Kidney (tissue), 14 donors: ENCODE measurements around the gene P2RY4. TPM values are rescaled to one million over a fixed set of nuclear protein-coding genes. Genes with fewer than 3 reads are reported as not detected.
"Not testable (repeated sequence)": the region's sequence is repeated elsewhere in the genome, so short reads cannot be mapped to it uniquely, and the experiment has no call there.

Experiments
- DNase-seq, 5 donors: peaks; one replicate each; pipeline ENCODE4 v3.0.0-alpha.2; 2013 to 2020
- FAIRE-seq: peaks from 2 replicates; lab custom pipeline; 2012; peaks lifted over from hg19 to GRCh38; lab: Jason Lieb, UNC
- H3K27ac ChIP-seq, 2 donors: one replicate each; pipeline ENCODE4 v1.7.0; 2013; ENCODE audit warnings: low read depth in 2 of 2, low read length in 2 of 2, inconsistent platforms in 1 of 2
- H3K27me3 ChIP-seq: one replicate; pipeline ENCODE4 v1.7.1; 2013; ENCODE audit warnings: low read length, inconsistent platforms; ENCODE audit not compliant: control insufficient read depth, insufficient read depth
- H3K36me3 ChIP-seq, 3 donors: one replicate each; pipeline versions ENCODE4 v1.7.0 to v1.7.1; 2013; ENCODE audit warnings: low read length in 3 of 3, control low read depth in 1 of 3, inconsistent platforms in 1 of 3; ENCODE audit not compliant: insufficient read depth in 3 of 3, control insufficient read depth in 2 of 3
- H3K4me1 ChIP-seq, 3 donors: one replicate each; pipeline versions ENCODE4 v1.7.0 to v1.7.1; 2013; ENCODE audit warnings: low read length in 3 of 3, inconsistent platforms in 1 of 3, low read depth in 1 of 3; ENCODE audit not compliant: control insufficient read depth in 2 of 3, insufficient read depth in 2 of 3
- H3K4me3 ChIP-seq, 3 donors: one replicate each; pipeline versions ENCODE4 v1.7.0 to v1.8.1; 2013; ENCODE audit warnings: low read length in 3 of 3, control low read depth in 1 of 3, inconsistent platforms in 1 of 3
- H3K9ac ChIP-seq, 3 donors: one replicate each; pipeline versions ENCODE4 v1.7.0 to v1.7.1; 2013; ENCODE audit warnings: low read length in 3 of 3, control low read depth in 1 of 3, inconsistent platforms in 1 of 3
- H3K9me3 ChIP-seq, 3 donors: one replicate each; pipeline versions ENCODE4 v1.7.0 to v1.7.1; 2013; ENCODE audit warnings: low read length in 3 of 3, control low read depth in 1 of 3, inconsistent platforms in 1 of 3; ENCODE audit not compliant: control insufficient read depth in 2 of 3, insufficient read depth in 1 of 3
- CTCF ChIP-seq: IDR thresholded peaks from 3 replicates; pipeline ENCODE4 v1.5.1; 2012; ENCODE audit warnings: mild to moderate bottlenecking, moderate library complexity, borderline replicate concordance; ENCODE audit not compliant: insufficient read depth; ENCODE audit errors: extremely low read depth
- intact Hi-C: fragments of 100-400 bp; cut with DNase I; formaldehyde crosslinking; loops from one replicate; pipeline ENCODE4 v1.11.1; 2022
- polyA plus RNA-seq: library from polyadenylated mRNA; stranded (reverse); fragments of 350-450 nt; fragmentation: Illumina TruSeq; extraction: RNeasy Lipid Tissue Mini Kit (QIAGEN cat#74804); gene quantifications from one replicate; pipeline ENCODE4 v1.2.3, GENCODE V29; 2014; ENCODE audit warnings: low read depth, low replicate concordance; ENCODE audit not compliant: insufficient read depth
- total RNA-seq: library from RNA; stranded (reverse); fragmentation: NEBNext Ultra II Directional; extraction: Animal tissue kit (Norgen Biotek cat#: 25700); gene quantifications from one replicate; pipeline ENCODE4 v1.2.1, GENCODE V29; 2021
- donor health status: control.
- donor health status: control.
- donor health status: control.
- donor health status: control.
- donor health status: control.
- donor health status: DM: yes; HTN: yes; CAD: no.
- donor health status: Normal renal cell carcinoma (clear cell type).

The P2RY4 gene
- total and polyA plus RNA-seq, 2 donors from 2014 or later = 0.31 TPM; not detected in 1

GRCh38 chrX:70244881-70245280 is 15.1 kb downstream of the P2RY4 start:
- Histone ChIP-seq H3K27ac (no peak overlapping the region), H3K4me1 (no peaks in the 10 kb centered on the region), H3K4me3 (no peak overlapping the region), H3K9ac (no peak overlapping the region), H3K27me3 (no peaks in the 10 kb centered on the region), H3K36me3 (no peaks in the 10 kb centered on the region), H3K9me3 (no peaks in the 10 kb centered on the region)
- FAIRE-seq (no peak), DNase-seq (no peak)
- intact Hi-C loops = no loop called here
- TF ChIP-seq CTCF = no peak

- DNase-seq, H3K4me1 ChIP-seq, H3K27ac ChIP-seq, FAIRE-seq, H3K4me3 ChIP-seq, H3K9ac ChIP-seq, H3K9me3 ChIP-seq, H3K27me3 ChIP-seq, H3K36me3 ChIP-seq, intact Hi-C loops: not testable (repeated sequence)
Measured at GRCh38 chrX:70243601-70244000, 16.4 kb downstream of the P2RY4 start.

GRCh38 chrX:70241501-70241900 is 18.5 kb downstream of the P2RY4 start:
- FAIRE-seq = no peak
- no peak overlapping the region for H3K9ac ChIP-seq
- TF ChIP-seq CTCF = no peak

DNA sequence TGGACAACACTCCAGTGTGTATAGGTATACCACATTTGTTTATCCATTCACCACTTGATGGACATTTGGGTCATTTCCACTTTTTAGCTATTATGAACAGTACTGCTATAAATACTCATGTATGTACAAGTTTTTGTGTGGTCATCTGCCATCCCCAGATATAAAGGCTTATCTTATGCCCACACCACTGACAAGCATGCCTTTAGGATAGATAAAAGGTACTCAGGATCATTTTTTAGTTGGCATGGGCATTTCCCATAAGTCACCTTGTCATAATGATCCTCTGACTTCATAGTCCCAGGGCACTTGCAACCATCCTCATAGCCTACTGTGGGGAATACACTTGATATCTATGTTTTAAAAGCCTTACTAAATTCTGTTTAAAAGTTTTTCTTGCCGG is 19.3 kb downstream of the P2RY4 start:
- intact Hi-C loops = no loop called here
- FAIRE-seq = no peak
- no peaks in the 10 kb centered on the region for H3K27me3 ChIP-seq
- H3K9ac ChIP-seq = no peak overlapping the region
- no peak overlapping the region for H3K4me3 ChIP-seq
- H3K36me3 ChIP-seq = no peaks in the 10 kb centered on the region
- no peak for TF ChIP-seq CTCF
- no peak for DNase-seq
- H3K4me1 ChIP-seq = no peaks in the 10 kb centered on the region
- no peak overlapping the region for H3K27ac ChIP-seq
- H3K9me3 ChIP-seq = no peaks in the 10 kb centered on the region

More at GRCh38 chrX:70241501-70241900, 18.5 kb downstream of the P2RY4 start:
- H3K27me3 ChIP-seq = no peaks in the 10 kb centered on the region
- H3K4me3 ChIP-seq = no peak overlapping the region
- no peaks in the 10 kb centered on the region for H3K36me3 ChIP-seq
- no peak overlapping the region for H3K27ac ChIP-seq
- DNase-seq = no peak
- intact Hi-C loops = no loop called here
- H3K4me1 ChIP-seq = no peaks in the 10 kb centered on the region
- no peaks in the 10 kb centered on the region for H3K9me3 ChIP-seq
